Inflammatory macrophage treated with lipopolysaccharide for 1 hour (primary cell): ENCODE data around the gene FHL1.
"Not testable (repeated sequence)": the region's sequence is repeated elsewhere in the genome, so short reads cannot be mapped to it uniquely, and the experiment has no call there.

Source experiments
- DNase-seq, 2 donors: peaks; one replicate each; pipeline ENCODE4 v3.0.0-alpha.2; 2020 to 2022

Gene FHL1

DNA sequence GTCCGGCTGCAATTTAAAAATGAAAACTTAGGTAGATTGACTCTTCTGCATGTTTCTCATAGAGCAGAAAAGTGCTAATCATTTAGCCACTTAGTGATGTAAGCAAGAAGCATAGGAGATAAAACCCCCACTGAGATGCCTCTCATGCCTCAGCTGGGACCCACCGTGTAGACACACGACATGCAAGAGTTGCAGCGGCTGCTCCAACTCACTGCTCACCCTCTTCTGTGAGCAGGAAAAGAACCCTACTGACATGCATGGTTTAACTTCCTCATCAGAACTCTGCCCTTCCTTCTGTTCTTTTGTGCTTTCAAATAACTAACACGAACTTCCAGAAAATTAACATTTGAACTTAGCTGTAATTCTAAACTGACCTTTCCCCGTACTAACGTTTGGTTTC is 62.9 kb downstream of the FHL1 start:
- no peak for DNase-seq

DNA sequence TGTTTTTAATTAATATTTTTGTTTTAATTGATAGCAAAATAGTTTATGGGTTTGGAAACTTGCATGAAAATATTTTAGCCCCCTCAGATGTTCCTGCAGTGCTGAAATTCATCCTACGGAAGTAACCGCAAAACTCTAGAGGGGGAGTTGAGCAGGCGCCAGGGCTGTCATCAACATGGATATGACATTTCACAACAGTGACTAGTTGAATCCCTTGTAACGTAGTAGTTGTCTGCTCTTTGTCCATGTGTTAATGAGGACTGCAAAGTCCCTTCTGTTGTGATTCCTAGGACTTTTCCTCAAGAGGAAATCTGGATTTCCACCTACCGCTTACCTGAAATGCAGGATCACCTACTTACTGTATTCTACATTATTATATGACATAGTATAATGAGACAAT is 63.5 kb downstream of the FHL1 start:
- peak in 1 of 2 donors; percentile 33 for DNase-seq

DNA sequence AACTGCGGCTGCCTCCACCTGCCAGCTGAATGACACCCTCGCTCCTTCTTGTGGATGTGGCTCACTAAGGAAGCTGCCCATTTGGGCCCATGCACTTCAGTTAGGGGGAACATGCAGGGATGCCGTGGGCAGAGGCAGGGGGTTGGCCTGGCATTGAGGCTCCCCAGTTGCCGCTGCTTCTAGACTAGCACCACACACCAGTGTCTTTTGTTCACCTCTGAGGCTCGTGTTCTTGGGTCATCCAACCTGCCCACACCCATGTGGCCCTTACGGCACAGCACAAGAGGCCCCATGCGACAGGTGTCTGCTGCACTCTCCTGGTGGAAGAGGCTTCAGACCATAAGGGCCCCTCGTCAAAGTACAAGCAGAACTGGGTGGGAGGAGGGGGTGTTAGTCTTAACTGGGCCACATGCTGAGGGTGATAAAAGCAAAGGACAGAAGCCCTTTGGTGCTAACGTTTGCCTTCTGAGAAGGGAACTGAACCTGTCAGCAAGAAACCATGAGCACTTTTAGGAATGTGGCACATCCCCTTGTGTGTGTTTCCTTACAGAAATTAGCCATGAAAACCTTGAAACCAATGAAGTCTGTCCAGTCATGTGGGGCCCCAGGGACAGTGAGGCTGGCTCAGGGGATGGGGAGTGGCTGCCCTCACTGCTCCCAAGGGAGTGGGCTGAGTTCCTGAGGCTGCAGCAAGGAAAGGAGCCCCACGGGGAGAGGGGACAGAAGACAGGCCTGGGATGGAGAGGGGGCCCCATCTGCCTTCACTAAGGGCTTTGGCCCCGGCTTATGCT is 64.6 kb downstream of the FHL1 start:
- no peak for DNase-seq

DNA sequence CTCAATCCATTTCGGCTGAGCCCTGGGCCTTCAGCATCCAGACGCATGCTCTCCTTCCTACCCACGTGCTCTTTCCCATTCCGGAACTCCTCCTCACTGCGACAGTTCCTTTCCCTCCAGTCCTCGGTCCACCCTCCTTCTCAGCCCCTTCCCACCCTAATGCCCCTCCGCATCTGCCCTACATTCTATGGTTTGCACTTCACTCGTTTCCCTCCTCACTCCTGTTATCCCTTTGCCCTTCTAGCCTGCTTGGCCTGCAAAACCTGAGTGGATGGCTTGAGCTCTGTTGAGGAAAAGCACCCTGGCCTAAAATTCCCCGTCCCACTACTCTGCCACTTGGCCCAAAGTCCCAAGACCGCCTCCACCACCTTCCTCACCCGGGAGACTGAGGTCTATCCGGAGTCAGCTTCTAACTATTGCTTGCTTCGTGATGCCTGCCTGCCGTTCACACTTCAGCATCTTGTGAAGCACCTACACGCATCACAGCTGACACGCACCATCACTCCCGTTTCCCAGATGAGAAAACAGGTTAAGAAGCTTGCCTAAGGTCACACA is 65.3 kb downstream of the FHL1 start:
- no peak for DNase-seq

DNA sequence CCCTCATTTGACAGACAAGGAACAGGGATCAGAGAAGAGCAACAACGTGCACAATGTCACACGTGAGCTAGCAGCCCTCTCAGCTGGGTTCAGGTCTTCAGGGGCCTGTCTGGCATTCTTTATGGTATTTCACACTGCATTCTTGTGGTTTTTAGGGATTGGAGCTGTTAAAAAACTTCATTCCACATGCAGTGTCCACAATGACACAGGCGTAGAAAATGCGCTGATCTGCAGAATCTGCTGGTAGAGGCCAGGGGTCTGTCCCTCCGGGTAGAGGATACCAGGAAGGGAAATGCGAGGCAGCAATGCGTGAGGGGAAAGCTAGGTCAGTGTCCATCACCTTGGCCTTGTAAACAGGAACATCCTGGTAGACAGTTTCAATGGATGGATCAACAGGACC is 67.2 kb downstream of the FHL1 start:
- no peak for DNase-seq

DNA sequence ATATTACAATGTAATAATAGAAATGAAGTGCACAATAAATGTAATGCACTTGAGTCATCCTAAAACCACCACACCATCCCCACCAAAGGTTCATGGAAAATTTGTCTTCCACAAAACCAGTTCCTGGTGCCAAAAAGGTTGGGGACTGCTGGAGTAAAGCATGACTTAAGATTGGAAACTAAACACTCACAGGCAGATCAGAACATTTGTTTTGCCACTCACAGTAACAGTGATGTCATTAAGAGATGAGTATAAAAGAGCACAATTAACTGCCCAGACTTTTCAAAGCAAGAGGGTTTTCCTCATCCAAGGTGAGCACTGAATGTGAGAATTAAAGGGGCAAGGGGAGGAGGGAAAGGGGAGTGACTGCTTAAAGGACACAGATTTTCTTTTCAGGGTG is 68.2 kb downstream of the FHL1 start:
- no peak for DNase-seq

DNA sequence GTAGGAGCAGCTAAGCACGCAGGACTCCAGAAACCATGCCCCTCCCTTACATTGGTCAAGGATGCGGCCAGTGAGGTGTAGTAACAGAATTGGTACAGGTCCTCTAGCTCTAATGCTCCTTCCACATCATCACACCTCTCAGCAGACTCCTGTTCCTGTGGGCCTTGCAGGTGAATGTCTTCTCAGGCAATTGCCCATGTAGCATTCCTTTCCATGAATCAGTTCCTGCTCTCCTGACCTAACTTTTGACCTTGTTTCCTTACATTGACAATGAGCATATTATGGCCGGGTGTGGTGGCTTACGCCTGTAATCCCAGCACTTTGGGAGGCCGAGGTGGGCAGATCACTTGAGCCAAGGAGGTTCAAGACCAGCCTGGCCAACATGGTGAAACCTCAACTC is 72.6 kb downstream of the FHL1 start:
- DNase-seq = no peak

DNA sequence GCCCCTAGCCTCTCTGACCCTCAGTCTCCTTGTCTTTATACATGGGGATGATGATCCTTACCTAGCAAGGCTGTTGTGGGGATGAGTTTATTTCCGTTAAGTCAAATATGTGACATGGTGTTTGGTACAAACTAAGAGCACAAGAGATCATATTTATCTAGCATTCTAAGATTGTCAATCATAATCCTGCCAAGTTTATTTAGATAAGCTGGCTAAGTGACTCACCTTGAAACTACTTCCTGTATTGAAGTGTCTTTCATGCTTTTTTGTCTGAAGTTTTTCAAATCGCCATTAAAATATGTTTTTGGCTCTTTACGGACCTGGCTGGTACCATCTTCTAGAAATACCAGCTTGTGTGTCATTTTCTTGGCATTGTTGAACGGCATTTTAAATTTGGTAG is 73.2 kb downstream of the FHL1 start:
- no peak for DNase-seq

DNA sequence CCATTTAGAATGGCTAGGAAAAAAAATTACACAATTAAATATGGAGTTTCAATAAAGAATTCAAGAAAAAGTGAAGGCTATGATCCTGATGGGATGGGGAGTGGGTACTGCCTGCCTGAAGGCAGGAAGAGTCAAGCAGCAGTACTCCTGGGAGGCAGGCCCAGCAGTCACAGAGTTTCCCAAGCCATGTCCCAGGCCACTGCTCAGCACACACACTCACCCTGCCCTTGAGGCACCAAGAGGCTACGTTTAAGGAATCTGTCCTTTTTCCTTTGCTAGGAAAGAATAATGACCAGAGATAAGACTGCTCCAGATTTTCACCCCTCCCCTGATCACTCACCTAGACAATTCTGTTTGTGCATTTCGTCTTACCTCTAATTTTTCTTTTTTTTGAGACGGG is 73.6 kb downstream of the FHL1 start:
- no peak for DNase-seq

DNA sequence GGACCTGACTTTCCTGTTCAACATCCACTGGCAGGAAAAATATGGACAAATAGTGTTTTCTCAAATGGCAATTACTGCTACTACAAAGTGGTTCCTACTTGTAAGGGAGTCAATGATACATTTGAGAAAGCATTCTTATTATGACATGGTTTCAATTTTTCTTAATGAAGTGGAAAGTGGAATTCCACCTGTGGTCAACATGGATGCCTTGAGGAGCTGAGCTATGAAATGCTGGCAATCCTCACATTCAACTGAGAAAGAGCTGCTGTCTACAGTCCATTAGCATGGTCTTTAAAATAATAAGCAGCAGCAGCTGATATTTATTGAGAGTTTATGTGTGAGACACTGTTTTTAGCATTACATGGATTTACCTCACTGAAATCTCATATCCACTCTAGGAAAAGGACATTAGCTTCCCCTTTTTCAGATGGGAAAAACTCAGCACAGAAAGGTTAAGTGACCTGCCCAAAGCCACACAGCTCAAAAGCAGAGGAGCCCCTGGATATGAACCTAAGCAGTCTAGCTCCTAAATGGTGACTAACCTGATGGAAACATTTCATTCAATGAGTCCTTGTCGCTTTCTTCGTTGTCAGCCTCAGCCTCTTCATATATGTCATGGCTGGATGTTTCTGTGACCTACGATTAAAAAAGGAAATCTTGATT is 74.6 kb downstream of the FHL1 start:
- no peak for DNase-seq

DNA sequence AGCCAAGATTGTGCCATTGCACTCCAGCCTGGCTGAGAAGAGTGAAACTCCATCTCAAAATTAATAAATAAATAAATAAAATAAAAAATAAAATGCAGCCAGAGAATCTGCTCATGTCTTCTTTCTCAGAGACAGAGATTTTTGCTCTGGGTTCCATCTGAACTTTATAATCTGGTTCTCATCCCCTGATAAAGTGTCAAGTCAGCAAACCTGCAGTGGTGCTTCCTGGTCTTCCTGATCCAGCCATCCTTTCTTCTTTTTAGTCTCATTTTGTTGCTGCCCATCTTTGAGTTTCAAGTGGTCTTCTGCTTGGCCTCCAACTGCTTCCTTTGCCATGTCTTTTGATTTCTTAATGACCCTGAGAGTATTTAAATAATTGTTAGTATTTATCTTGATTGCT is 79.7 kb downstream of the FHL1 start:
- no peak for DNase-seq

DNA sequence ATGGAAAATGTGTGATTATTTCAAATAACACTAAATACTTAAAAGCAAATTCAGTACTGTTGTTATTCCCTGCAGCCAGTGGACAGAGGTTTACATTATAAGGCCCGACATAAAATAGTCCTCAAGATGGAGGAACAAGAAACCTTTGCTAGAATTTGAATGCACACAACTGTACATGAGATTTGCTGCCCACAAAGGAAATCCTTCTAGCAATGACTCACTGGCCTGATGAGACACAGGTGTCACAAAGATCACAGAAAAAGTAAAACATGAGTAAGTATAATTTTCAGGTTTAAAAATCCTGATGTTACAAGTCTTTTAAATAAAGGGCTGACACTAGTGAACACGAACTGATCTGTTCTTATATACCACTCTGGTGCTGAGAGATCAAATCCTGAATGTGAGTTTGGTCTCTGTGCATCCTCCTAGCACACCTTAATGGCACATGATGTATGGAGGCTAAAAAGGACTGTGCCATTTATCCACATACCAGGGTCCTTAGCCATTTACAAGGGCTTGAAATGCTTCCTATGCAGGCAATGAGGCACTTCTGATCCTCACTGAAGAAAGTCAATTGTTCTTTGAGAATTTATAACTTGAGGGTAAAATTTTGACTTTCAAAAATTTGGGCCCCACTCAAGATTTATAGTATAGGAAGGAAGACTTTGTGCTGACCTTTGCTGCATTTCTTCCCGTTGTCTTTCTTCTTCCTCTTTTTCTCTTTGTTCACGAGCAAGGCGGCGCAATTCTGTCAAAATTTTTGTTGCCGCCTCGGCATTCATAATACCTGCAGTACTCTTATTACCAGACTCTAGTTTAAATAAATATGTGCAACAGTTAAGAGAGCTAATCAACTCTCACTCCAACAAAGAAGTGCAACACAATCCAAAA is 80.9 kb downstream of the FHL1 start:
- no peak for DNase-seq

DNA sequence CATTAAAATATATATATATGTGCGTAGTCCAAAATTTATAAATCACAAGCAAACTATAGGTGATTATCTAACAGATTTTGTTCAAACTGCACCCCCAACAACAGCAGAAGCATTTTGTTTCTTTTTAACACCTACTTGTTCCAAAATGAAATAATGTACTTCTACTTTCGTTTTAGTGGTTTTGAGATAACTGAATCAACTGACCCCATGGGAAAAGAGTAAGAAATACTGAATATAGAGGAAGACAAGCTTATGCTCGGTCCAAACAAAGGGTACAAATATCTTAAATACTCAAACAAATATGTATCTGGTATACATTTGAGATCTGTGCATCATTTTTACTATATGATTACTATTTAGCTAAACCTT is 81.5 kb downstream of the FHL1 start:
- DNase-seq = no peak

DNA sequence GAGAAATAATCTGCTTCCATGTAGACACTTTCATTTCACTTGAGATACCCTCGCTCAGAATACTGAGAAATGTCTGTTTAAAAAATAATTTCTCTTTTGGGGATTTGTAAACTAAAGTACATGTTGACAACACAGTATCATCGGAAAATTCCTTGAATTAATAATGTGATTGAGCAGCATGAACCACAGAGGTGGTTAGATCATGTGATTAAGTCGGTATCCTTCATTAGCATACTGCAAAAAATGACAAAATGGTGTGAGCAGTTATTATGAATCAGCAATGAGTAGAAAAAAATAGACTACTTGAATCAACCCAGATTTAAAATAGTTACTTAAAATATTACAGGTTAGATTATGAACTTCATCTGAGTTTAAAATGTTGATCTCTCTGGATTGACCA is 89.7 kb downstream of the FHL1 start:
- DNase-seq = no peak

DNA sequence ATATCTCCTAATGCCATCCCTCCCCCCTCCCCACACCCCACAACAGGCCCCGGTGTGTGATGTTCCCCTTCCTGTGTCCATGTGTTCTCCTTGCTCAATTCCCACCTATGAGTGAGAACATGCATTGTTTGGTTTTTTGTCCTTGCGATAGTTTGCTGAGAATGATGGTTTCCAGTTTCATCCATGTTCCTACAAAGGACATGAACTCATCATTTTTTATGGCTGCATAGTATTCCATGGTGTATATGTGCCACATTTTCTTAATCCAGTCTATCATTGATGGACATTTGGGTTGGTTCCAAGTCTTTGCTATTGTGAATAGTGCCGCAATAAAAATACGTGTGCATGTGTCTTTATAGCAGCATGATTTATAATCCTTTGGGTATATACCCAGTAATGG is 90.5 kb downstream of the FHL1 start:
- not testable (repeated sequence) for DNase-seq

DNA sequence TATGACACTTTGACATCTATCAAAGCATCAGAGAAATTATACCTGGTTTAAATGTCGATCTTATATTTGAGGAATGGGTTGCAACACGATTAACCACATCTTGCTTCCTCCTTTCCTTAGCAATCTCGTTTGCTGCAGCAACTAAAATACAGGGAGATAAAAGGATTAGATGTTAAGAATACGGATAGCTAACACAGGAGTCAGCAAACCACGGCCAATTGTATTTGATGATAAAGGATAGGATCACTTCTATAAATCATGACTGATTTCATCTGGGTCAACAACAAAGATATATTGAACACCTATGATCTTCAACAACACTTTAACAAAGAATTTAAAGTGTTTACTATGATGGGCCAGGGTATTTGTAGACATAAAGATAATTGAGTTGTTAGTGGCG is 98.9 kb downstream of the FHL1 start:
- no peak for DNase-seq

DNA sequence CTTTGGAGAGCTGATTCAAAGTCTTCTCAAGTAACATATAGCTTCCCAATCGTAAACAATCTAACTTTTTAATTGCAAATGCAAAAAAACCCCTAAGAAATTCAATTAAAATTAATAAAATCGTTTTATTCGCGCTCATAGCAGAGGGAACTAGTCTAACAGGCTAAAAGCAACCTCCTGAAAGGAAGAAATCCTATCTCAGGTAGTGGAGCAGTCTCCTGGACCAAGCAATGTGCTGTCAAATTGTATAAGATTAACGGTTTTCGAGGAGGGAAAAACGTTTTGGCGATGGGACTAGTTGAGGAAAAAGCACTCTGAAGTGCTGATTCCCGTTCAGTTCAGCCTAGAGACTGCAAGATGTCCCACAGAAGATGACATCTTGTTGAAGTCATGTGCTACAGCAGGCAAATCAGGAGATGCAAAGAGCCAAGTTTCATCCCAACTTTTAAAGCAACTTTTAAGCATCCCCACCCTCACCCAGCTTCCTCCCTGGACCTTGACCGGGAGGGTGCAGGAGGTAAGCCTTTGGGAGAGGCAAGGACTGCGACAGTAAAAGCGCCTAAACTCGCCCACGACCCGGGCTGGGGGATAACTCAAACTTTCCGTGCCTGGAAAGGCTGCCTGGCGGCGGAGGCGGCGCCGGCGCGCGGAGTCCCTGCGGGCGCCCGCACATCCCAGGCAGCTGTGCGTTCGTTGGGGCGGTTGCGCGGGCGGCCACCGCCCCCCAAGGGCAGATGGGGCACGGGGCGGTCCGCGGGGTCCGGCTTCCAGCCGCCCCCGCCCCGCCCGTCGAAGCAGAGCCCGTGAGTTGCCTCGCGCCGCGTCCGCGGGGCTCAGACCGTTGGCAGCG is 103.1 kb downstream of the FHL1 start:
- DNase-seq = no peak

DNA sequence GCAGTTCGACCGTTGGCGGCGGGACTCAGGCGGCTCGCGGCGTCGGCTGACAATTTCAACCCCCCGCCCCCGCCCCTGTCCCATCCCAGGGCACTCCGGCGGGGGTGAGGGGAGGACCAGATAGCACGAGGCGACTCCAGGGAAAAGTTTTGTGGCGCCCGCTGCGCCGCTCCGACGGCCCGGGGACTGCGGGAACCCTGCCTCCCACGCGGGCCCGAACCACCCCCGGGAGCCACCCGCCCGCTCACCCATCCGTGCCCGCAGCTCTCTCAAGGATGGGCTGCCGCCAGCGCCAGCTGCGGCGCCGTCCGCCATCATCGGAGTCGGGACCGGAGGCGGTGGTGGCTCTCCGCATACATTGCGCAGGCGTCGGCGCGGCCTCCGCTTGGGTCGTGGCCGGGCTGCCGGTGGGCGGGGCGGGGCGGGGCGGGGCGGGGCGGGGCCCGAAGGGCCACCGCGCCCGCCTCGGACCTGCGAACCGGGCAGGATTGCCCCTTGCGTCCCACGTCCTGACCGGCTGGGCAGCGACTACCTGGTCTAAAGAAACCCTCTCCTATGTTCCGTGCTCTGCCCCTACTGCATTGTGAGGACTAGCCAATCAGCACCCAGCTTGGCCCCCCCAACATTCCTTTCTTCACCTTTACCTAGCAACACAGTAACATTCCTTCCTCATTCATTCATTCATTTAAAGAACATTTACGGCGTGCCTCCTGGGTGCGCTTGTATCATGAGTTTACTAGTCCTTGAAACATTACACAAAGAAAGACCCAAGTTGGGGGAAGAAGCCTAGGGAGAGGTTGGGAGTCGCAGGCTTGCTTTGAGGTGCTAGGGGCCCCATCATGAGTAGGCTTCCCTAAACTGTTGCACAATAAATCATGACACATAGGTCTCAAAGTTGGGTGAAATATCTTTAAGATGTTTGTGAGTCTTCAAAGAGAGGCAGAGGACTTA is 104.0 kb downstream of the FHL1 start, which contains the start of gene MAP7D3:
Gene MAP7D3, minus strand, starts transcription at position 360 of the 951 bp plus-strand sequence. Its CDS starts 42 bp downstream, at position 318.
- peak in 1 of 2 donors; percentile 38 for DNase-seq

DNA sequence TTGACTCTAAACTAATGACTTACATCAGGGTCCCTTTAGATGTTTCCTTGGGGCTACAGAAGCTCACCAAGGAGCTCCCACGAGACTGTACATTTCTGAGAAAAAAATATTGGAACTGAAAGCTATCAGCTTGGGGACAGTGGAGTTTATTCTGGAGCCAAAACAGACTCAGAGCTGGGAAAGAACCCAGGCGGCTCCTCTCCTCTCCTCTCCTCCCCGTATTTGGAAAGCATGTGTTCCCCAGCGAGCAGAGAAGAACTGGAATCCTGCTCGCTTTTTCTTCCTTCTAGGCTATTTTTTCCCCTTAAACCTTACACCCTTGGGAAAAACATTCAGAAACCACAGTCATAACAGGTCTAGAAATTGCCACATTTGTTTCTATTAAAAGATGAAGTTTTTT is 108.2 kb downstream of the FHL1 start:
- DNase-seq = no peak

DNA sequence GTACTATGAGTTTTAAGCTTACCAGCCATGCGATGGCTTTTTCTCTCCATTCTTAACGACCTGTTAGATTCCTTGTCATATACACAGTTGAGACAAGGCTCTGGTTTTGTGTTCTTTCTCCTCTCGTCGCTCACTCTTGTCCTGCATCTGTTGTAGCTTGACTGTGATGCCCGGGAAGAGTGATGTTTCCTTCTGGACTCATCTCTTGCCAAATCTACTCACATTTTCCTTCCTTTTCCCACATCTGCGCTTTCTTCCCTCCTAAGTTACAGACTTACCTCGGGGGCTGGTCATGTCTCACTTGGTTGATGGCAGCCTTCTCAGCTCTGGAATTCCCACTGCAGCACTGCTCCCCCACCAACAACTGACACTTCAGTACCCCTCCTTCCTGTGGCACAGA is 108.7 kb downstream of the FHL1 start:
- no peak for DNase-seq

DNA sequence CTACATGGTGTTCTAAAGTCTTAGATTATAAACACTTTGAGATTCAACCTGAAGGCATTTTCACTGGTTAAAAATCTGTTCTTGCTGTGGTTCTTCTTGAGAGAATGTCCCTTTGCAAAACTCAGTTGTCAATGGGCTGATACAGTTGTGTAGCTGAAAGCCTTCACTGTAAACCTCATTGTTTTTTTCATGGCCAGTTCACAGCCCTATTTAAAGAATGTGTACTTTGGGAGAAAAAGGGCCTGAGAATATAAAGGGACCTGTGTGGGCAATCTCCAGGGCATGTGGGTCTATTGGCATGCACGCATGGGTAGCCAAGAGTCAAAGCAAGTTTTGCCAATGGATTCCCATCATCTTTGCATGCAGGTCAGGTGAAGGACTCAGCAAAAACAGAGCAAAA is 111.6 kb downstream of the FHL1 start:
- DNase-seq = no peak
